ENCODE measurements around the gene KLHL18. TPM values are rescaled to one million over a fixed set of nuclear protein-coding genes. Genes with fewer than 3 reads are reported as not detected.
A peak's percentile ranks its signal among the peaks of the same experiment; 100 is the strongest.

KLHL18 gene
- total RNA-seq, result 10 to 100 TPM; 13.7 to 30.3 (median 15.4) TPM

- TF ChIP-seq CTCF (IDR thresholded peaks at IDR 0.05), result no peak
- ATAC-seq (ENCODE audit: low FRiP score) (peak; percentile 95), DNase-seq (ENCODE audit: low spot score) (peak; percentile 90)
These were observed at the start of gene KLHL18, which contains the start of gene KIF9 for GRCh38 chr3:47282424-47283192. Gene KLHL18 (plus strand): TSS chr3:47282944. CDS start chr3:47282966, 22 bp downstream. Gene KIF9 (minus strand): TSS chr3:47282799. CDS start chr3:47277374, 5,425 bp downstream.

- no peak for TF ChIP-seq CTCF (IDR thresholded peaks at IDR 0.05)
- ATAC-seq (ENCODE audit: low FRiP score) (no peak), DNase-seq (ENCODE audit: low spot score) (no peak)
These were observed 44.7 kb upstream of the KLHL18 start for GRCh38 chr3:47238017-47238416.

DNA sequence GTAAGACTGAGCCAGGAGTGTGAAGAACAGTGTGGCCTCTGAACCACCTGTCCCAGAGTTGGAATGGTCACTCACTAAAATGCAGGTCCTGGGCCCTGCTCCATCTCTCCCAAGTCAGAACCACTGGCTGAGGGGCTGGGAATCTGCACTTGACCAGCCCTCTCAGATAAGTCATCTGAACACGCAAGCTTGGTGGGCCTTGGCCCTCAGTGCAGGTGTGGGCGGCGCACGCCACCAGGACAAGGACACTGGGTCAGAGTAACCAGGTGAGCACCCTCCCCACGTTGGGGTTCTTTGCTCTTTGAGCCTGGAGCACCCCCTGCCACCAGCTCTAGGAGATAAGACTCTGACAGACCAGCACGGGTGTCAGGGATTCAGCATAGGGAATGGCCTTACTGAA, 42.8 kb upstream of the KLHL18 start:
- ATAC-seq (ENCODE audit: low FRiP score) (peak; percentile 30), DNase-seq (ENCODE audit: low spot score) (no peak)
- TF ChIP-seq CTCF (IDR thresholded peaks at IDR 0.05), result no peak

DNA sequence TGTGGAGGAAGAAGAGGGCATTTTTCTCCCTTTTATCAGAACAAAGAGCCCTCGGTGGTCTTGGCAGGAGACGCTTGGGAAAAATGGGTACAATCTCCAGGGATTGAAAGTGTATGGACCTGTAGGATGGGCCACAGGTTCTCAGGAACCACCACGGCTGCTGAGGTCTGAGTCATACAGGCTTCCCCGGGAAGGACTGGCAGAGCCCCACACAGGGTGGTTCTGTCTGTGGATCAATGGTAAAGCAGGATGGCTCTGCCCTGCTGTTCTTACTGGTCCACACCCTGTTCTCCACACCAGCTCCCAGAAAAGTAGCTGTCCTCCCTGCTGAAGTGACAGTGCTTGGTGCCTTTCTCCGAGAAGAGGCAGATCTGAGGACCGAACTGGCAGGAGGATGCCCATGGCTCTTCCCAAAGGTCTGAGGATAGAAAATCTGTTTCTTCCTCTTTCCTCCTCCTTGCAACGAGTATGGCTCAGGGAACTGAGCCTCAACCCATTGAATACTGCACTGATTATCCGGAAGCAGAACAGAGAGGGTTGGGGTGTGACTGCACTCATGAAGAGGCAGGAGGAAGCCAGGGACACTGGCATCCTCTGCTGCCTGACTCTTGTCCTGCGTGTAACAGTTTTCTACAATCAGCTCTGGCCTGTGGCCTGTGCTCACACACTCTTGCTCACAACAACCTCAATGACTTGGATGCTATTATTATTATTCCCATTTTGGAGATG, 39.2 kb upstream of the KLHL18 start:
- DNase-seq (ENCODE audit: low spot score) (no peak), ATAC-seq (ENCODE audit: low FRiP score) (no peak)
- no peak for TF ChIP-seq CTCF (IDR thresholded peaks at IDR 0.05)

- ATAC-seq (ENCODE audit: low FRiP score), result no peak
- DNase-seq (ENCODE audit: low spot score), result no peak
- TF ChIP-seq CTCF (IDR thresholded peaks at IDR 0.05), result no peak
These were observed 38.1 kb upstream of the KLHL18 start for GRCh38 chr3:47244531-47245100.

DNA sequence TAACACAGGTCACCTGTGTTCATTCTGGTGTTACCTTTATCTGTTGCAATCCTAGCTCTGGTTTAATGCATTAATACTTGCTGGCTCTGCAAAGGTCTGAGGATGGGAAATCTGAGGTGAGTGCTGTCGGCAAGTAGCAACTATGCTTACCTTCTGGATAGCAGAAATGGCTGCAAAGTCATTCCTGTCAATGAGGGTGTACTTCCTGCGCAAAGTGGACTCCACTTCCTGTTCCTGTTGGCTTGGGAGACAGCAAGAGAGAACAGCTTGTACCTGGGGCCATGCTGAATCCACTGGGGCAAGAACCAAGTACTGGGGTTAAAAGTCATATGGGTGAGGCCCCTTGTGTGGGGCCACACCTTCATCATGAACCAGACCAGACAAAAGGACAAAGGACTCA, 37.5 kb upstream of the KLHL18 start:
- no peak for DNase-seq (ENCODE audit: low spot score)
- TF ChIP-seq CTCF (IDR thresholded peaks at IDR 0.05), result no peak
- no peak for ATAC-seq (ENCODE audit: low FRiP score)
